PFSK-1 (cell line): ENCODE measurements around the gene SRMS.

ENCODE experiments used
- POLR2AphosphoS5 ChIP-seq: IDR thresholded peaks from 2 replicates; pipeline ENCODE4 v1.6.1; 2012; ENCODE audit warnings: low read depth, mild to moderate bottlenecking, control low read depth, low read length, moderate library complexity
- REST ChIP-seq, 2 experiments: IDR thresholded peaks; 2 replicates each; pipeline versions ENCODE4 v1.6.1 to v1.8.0; 2011 to 2012; ENCODE audit warnings: low read depth in 2 of 2, low read length in 2 of 2, control low read depth in 1 of 2, inconsistent platforms in 1 of 2, mild to moderate bottlenecking in 1 of 2, moderate library complexity in 1 of 2; ENCODE audit not compliant: insufficient read depth in 1 of 2
- SIN3A ChIP-seq: IDR thresholded peaks from 2 replicates; pipeline ENCODE4 v1.6.1; 2012; ENCODE audit warnings: mild to moderate bottlenecking, low read length, moderate library complexity, borderline replicate concordance; ENCODE audit not compliant: insufficient read depth
- TAF1 ChIP-seq: IDR thresholded peaks from 2 replicates; pipeline ENCODE4 v1.6.1; 2012; ENCODE audit warnings: low read length, control low read depth, borderline replicate concordance; ENCODE audit not compliant: insufficient read depth

- TF ChIP-seq REST (IDR thresholded peaks at IDR 0.05; ENCODE audit: insufficient read depth in 1 of 2, low read depth in 2 of 2, low read length in 2 of 2): no peak
- TF ChIP-seq POLR2AphosphoS5: no peak
- no peak for TF ChIP-seq SIN3A
- no peak for TF ChIP-seq TAF1
Observed at GRCh38 chr20:63522091-63522868, 25.3 kb downstream of the SRMS start.
